G401.6 (cell line): Measurements from ENCODE around the gene ATP11C.

Source experiments
- FAIRE-seq: peaks from 2 replicates; lab custom pipeline; 2012; peaks lifted over from hg19 to GRCh38; lab: Jason Lieb, UNC

The ATP11C gene

GRCh38 chrX:139802048-139802447 lies 130.8 kb downstream of the ATP11C start:
- no peak for FAIRE-seq

DNA sequence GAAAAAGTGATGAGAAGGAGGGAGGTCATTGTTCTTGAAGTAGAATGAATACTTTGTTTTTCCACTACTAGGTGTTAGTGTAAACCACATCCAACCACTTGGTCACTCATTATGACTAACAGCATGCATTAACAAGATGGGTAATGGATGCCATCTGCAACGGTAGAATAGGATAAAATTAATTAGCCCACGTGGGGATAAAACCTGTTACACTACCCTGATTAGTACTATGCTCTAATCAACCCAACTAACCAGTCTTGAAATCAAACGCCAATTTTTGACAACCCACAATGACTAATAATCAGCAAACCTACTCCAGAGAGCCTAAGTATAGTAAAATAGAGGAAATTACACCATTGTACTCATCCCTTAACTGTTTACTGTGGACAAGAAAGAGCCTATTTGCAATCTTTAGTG lies 131.4 kb downstream of the ATP11C start:
- FAIRE-seq = no peak

DNA sequence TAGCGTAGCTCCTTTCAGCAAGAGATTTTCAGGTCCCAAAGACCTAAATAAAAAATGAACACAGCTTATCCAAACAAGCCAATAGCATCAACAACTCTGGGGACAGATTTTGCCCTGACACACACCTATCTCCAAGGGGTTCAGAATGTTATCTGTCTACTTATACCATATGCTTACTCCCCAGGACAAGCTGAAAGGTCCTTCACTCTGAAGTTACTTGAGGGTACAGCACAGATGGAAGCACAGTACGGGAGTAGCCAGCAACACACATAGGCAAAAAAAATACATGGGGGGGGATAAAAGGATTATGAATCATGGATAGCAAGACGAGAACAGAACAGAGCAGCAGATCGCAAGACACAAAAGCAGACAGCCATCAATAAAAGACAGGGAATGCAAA lies 134.2 kb downstream of the ATP11C start:
- FAIRE-seq = no peak

GRCh38 chrX:139795196-139795595 lies 137.7 kb downstream of the ATP11C start:
- FAIRE-seq = no peak

GRCh38 chrX:139787601-139788000 lies 145.3 kb downstream of the ATP11C start:
- FAIRE-seq = no peak

DNA sequence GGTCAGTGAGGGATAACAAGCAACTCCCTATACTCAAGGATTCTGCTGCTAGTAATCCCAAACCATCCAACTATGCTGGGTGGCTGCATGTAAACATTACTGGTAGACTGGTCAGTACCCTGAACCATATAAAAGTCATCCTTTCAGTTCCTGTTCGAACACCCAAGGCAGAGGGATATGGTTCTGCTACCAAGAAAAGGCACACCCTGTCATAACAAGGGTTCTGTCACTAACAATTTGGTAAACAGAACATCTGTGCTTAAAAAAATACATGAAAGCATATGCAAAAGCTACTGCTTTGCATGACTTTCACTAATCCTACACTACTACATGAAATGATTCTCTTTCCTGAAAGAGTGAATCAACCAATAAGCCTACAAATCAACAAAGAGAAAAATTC lies 148.0 kb downstream of the ATP11C start:
- FAIRE-seq = no peak

DNA sequence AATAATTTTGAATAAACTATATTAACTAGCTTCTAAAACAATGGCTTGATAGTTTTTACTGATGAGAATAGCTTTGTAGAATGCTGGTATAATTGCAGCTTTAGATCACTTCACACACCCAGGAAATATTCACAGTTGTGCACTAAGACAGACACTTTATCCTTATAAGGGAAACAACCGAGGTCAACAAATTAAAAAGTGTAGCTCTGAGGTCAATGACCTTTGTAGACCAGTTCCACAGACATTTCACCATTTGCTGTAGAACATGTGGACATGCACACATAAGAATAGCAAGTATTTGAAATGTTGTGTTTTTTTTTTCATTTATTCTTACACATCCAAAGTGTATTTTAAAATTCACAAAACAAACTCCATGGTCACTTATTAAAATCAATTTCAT lies 148.9 kb downstream of the ATP11C start:
- no peak for FAIRE-seq

DNA sequence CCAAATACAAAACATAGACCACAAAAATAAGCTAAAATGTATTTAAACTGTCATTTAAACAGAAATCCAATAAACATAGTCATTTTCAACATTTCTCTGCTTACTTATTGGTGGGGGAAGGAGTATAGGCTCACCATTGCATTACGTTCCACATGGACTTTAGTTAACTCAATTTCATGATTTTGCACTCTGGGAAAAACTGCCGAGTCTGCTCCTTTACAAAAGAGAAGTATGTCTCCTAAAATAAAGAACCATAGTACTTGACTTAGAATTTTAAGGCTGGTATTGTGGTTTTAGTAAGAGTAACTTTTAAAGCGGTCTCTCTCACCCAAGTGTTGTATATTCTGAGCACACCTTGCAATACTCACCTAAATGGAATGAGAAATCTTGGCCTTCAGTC lies 149.8 kb downstream of the ATP11C start:
- no peak for FAIRE-seq

DNA sequence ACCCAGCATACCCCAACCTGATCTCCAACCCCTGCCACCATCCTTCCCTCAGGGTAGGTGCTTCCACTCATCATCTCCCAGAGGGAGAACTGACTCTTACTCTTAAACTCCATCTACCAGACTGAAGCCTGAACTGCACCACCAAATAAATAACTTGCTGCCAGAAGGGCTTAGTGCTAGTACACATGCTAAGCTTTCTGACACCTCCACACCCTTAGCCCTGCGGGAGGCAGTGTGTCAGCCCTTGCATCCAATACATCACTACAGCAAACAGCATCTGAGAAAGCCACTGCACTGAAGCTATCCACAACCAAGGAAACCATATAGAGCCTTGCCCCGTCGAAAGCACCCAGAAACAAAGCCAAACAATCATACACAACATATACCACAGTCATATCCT lies 156.3 kb downstream of the ATP11C start:
- FAIRE-seq = no peak

- FAIRE-seq = no peak
Measured at GRCh38 chrX:139770366-139770765, 162.5 kb downstream of the ATP11C start.

DNA sequence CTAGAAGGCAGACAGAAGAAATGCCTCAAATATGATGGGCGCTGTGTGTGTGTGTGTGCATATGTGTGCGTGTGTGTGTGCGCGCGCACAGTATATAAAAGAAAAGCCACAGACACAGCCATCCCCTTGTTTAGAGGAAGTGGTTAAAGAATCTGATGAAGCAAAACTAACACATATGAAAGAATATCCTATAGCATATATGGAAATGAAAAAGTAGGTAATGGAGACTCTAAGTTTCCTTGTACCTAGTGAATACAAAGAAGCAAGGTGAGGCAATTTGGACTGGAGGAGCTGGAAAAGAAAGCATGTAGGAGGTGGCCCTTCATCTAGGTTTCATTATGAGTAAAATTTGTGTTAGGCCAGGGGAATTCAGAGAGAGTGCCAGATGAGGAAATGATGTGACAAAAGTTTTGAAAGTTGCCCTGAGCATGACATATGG lies 166.3 kb downstream of the ATP11C start:
- FAIRE-seq = no peak

DNA sequence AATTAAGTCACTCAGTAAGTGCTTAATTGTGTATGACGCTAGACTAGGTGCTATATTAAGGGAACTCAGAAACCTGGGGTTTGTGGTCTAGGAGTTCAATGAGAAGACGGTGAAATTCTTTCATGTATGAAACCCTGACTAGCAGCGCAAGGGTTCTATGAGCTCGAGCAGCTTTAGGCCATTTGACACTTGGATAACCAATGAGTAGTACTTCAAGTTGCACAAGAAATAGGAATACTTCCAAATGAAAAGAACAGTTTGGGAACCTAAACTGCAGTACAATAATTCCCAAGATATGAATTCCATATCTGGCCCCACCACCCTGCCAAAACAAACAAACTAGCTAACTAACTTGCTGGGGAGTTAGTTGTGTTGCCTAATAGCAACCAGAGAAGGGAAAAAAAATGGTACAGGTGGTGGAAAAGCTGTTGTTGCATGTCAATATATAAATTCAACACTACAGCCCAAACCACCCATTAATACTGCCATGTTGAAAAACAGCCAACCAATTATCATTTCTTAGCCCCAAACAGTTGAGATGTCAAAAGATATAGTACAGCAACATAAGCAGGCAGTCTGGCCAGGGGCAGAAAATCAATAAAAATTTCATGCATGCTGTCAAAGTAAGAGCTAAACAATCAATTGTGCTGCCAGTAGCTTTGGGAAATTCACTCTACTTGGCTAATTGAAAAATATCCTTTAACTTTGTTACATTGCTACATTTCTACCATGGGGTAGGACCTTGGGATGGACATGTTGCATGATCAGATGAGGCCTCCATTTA lies 170.3 kb downstream of the ATP11C start:
- FAIRE-seq = no peak

DNA sequence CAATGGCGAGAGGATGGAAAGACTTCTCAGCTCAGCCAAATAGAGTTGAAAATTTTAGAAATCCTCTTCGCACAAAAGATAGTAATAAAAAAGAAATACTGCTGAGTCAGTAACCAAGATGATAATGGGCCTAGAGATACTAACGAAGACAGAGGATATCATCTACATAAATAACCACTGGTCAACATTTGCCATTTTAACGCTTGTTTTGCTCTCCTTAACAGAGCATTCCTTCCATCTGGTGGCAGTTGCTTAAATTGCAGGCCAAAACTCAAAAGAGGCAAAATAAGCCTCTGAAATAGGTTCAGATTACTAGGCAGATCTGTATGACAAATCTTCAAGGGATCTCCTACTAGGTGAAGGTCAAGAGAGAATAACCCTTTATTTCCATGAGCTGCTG lies 173.2 kb downstream of the ATP11C start:
- no peak for FAIRE-seq

DNA sequence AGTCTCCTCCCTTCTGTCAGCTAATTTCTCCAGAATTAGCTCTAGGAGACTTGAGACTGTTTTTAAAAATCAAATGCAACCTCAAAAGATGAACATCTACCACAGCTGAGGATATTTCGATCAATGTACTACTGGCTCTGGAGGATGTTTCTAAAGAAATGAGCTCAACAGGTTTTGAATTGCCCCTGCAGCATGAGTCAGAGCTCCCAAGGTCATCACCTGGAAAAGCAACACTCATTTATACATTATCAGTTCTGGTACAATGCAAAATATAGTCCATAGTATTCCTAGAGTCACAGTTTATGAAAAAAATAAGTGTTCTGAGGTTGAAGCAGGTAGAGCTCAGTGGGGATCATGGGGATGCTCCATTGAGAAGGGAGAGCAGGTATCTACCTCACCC lies 174.0 kb downstream of the ATP11C start:
- FAIRE-seq = no peak

- no peak for FAIRE-seq
Measured at GRCh38 chrX:139758250-139758649, 174.6 kb downstream of the ATP11C start.

DNA sequence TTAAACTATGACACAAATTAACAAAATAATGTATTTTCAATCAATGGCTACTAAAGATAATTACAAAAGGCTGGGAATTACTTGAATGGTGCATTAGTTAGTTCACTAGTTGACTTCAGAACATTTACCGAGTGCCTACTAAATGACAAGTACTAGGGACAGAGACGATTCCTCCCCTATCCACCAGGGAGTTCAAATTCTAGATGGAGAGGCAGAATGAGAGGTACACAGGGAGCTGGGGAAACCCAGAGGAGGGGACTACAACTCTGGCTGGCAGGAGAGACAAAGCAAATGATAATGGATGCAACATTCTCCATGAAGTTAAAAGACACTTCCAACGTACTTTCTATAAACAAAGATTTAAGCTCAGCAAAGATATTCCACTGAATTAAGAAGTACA lies 181.8 kb downstream of the ATP11C start:
- FAIRE-seq = no peak

DNA sequence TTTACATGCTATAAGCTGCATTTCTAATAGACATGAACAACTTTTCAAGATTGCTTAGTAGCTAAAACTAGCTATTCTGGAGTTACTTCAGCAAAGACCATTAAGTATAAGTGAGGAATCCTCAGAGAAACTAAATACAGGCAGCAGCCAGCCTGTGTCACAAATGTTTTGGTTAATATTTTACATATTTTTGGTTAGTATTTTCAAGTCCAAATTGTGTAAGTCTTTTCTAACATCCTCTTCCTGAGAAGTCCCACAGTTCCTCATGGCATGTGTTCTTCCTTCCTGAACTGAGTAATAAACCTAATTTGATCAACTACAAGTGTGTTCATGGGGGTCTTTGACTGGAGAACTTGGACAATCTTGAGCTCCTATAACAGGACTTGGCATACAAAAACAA lies 182.5 kb downstream of the ATP11C start:
- FAIRE-seq = no peak

- no peak for FAIRE-seq
Measured at GRCh38 chrX:139739138-139739537, 193.7 kb downstream of the ATP11C start.

GRCh38 chrX:139738581-139738980 lies 194.3 kb downstream of the ATP11C start:
- no peak for FAIRE-seq

DNA sequence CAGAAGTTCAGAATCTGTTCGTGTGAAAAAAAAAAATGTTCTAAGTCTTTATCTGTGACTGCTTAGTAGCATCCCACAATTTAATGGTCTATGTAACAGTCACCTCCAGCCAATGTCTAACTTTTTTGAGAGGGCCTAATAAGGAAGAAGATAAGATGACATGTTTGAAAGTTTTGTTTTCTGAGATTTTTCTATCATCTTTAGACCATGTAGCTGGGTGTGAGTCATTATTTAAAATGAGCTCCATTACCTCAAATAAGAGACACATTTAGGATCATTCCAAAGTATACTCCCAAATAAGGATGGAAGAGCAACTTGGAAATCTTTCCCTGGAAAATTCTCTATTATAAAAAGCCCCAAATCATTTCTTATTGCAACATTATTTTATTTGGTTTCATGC lies 196.7 kb downstream of the ATP11C start:
- no peak for FAIRE-seq

DNA sequence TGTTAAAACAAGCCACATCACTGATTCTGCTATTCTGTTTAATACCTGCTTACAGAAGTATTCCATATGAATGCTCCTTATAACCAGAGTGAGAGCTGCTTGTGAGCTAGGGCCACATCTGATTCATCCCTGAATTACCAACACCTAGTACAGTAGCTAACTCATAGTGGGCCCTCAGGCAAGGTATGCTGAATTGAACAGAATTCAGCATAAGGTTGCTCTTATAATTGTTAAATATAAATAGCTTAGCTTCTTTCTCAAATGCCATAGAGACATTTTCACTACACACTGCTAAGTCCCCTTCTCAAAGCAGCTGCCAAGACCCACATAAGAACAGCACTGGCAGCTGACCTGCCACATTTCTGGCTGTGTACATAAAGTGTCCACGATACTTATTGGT lies 197.9 kb downstream of the ATP11C start:
- FAIRE-seq = no peak

DNA sequence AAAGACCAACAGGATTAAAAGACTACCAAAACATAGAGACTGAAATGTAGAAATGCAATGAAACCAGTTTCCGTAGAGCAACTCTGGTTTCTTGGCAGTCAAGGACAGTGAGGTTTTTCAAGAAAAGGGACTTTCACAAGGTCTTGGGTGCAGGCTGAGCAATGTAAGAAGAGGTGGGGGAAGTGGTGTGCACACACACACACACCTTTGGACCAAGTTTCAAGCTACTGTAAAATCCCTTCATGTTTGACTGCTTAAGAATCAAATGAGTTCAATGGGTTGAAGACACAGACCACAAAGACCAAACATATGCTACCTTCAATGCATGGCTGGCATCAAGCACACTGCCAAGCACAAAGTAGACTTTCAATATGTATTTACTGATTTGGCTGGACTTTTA lies 207.1 kb downstream of the ATP11C start:
- no peak for FAIRE-seq

DNA sequence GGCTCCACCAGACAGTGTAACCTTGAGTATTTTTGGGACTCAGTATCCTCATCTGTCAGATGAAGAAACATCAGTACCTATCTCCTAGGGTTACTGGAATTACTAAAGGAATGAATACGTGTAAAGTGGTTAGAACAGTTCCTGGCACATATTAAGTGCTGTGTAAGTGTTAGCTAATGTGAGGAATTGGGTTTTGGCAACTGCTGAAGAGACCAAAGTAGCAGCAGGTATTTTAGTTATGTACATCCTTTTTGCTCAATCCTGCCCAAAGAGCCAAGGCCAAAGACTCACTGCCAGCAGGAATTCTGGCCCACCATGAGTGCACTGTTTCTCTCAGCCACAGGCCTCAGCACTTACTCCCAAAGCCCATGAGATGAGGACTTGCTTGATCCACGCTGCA lies 208.2 kb downstream of the ATP11C start:
- no peak for FAIRE-seq

- FAIRE-seq = no peak
Measured at GRCh38 chrX:139720979-139721378, 211.9 kb downstream of the ATP11C start.

DNA sequence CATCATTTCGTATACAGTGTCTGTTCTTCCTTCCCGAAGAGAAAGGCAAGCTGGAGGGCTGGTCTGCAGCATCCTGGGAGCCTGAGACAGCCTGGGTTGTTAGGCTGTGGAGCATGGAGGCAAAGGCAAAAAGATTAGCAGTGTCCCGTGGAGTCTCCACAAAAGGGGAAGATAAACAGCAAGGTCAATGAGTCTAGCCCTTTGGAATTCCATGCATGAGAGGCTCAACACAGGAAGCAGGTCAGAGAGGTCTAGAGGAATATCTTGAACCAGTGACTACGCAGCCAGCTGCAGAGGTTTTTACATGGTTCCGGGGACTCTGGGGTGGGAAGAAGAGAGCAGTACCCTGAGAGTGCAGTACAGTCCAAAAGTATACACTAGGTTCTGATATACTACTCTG lies 212.7 kb downstream of the ATP11C start:
- FAIRE-seq = no peak
